DMS79 (cell line): Measurements from ENCODE around the gene COX4I1.

Source experiments
- DNase-seq: peaks from one replicate; lab custom pipeline; 2025; lab: John Stamatoyannopoulos, UW

Gene COX4I1

DNA sequence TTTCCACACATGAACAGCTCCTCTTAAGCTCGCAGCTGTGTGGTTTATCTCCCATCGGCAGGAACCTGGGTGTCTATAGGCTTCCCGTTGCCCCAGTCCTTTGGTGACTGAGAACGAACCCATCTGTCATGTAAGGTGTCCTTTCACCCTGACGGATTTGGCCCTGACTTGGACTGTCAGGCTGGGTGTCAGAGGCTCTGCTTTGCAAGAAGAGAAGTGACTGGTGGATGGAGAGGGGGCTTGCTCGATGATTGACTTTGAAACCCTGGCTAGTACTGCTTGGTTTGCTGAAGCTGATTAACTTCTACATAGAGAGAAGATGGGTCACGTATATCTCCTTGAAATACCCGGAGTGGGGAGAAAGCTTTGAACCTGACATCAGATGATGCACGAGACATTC is 42.9 kb downstream of the COX4I1 start:
- no peak for DNase-seq

- DNase-seq, result no peak
Measured at GRCh38 chr16:85842848-85843247, 43.4 kb downstream of the COX4I1 start.

DNA sequence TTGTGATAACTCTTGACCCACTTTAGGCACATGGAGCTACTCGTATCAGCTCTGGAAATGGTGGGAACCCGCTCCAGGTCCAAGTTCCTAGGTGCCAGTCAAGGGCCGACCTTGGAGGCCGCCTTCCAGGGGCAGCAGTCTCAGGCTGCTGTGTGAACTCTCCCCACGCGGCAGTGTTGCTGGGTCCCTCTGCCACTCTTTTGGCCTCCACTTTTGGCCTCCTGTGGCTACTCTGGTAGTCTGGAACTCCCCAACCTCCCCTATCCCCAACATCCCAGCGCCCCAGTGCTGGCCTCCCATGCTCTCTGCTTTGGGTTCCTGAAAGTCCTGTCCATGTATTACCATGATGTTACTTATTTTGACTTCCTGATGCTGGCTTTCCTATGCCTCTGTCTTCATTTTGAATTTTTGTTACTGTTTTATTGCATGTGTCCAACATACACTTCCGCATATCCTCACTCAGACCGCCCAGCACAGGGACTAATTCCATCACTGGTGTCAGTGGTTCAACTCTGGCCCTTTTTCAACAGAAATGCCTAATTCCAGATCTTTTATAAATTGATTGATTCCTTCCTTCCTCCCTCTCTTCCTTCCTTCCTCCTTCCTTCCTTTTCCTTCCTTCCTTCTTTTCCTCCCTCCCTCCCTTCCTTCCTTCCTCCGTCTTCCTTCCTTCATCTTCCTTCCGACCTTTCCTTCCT is 44.1 kb downstream of the COX4I1 start:
- no peak for DNase-seq

GRCh38 chr16:85844169-85844481 is 44.6 kb downstream of the COX4I1 start:
- no peak for DNase-seq

DNA sequence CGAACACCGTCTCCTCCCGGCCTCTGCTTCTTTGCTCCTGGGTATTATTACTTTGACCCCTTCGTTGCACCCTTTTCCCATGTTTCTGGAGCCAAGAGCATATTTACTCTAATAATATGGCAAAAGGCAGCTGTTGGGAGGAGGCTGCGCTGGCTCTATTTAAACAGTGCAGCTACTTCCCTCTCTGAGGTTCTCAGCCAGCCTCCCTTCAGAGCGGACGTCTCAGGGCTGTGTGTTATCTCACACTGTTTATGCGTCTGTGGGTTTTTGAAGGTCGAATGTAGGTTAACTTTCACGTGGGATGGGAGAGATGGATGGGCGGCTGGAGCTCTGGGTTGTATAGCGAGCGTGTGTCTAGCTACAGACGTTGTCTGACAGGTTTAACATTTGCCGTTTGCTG is 45.3 kb downstream of the COX4I1 start:
- no peak for DNase-seq

- DNase-seq, result no peak
Measured at GRCh38 chr16:85845266-85845665, 45.8 kb downstream of the COX4I1 start.

DNA sequence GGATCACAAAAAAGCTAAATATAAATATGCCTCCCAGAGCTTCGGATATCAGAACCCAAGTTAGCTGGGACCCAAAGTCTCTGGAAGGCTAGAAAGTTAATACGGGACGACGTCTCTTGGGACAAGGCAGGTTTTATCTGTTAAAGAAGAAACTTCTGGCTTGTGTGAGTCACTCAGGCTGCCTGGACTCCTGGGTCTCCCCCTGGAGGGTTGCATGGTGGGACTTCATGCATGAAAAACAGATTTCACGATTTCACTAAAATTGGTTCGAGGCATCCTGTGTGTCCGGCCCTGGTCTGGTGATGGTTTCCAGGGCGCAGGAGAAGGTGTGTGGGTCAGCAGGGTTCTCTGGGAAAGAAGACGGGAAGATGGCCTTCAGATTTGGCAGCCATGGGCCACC is 47.0 kb downstream of the COX4I1 start:
- DNase-seq, result no peak

- no peak for DNase-seq
Measured at GRCh38 chr16:85847036-85847435, 47.5 kb downstream of the COX4I1 start.

GRCh38 chr16:85847681-85848601 is 48.4 kb downstream of the COX4I1 start:
- DNase-seq, result no peak

DNA sequence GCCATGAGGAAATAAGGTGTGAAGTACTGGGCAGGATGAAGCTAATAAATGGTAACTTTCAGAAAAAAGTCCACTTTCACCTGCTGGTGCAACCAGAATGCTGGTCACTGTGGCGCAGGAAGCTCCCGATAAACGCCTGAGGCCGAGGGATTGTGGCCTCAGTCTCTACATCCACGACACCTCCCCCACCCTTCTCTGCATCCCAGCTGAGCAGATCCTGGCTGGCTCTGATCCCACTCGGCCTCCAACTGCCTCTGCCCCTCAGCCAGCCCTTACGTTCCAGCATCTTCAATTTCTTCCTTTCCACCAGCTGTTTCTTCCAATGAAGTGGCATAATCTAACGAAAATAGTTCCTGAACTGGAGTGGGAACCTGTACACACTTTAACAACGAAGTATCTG is 49.5 kb downstream of the COX4I1 start:
- peak; percentile 24 for DNase-seq

- no peak for DNase-seq
Measured at GRCh38 chr16:85849388-85849787, 49.9 kb downstream of the COX4I1 start.

DNA sequence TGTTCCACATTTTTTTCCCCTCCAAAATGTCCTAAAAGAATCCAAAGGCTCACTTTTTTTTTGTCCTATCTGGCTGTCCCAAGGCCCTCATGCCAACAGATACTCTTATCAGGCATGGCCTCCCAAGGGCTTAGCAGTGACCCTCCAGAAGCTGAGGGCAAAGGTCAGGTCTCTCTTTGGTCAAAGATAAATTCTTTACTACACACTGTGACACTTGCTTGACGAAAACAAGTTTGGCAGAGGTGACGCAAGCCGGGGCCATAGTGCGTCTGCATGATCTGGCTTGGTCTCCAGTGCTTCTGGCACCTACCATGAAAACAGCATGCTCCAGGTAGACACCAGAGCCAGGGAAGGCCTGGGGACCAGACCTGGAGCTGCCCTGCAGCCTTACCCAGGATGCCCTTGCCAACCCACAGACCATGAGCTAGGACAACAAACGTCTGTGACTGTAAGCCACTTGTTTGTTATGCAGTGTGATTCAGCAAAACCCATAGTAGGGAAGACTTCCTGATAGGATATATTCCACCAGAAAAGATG is 50.9 kb downstream of the COX4I1 start:
- no peak for DNase-seq

DNA sequence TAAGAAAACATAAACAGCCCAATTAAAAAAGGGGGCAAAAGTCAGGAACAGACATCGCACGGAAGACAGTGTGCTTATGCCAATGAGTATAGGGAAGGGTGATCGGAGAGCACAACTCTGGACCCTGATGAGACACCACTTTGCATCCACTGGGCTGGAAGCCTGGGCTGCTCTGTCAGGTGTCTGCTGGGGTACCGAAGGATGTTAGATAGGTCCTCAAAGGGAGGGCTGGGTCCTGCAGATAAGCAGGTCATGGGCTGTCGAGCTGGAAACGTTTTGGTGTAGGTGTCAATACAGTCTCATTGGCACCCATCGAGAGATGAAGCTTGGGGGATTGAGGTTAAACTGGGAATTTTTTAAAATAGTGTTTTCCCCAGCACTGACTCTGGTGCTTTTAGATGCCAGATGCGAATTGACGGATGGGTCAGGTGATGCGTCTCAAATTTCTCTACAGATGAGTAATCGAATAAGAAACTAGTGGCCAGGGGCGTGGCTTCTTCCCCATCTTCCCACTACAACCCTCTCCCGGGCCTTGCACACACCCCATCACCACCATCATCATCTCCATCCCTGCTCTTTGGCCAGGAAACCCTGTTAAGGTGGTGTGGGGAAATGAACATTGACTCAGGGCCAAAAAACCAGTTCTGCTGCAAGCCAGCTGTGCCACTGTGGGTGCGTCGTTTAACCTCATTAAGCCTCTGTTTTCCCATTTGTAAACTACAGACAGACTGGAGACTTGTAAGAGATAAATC is 51.7 kb downstream of the COX4I1 start:
- peak; percentile 18 for DNase-seq

DNA sequence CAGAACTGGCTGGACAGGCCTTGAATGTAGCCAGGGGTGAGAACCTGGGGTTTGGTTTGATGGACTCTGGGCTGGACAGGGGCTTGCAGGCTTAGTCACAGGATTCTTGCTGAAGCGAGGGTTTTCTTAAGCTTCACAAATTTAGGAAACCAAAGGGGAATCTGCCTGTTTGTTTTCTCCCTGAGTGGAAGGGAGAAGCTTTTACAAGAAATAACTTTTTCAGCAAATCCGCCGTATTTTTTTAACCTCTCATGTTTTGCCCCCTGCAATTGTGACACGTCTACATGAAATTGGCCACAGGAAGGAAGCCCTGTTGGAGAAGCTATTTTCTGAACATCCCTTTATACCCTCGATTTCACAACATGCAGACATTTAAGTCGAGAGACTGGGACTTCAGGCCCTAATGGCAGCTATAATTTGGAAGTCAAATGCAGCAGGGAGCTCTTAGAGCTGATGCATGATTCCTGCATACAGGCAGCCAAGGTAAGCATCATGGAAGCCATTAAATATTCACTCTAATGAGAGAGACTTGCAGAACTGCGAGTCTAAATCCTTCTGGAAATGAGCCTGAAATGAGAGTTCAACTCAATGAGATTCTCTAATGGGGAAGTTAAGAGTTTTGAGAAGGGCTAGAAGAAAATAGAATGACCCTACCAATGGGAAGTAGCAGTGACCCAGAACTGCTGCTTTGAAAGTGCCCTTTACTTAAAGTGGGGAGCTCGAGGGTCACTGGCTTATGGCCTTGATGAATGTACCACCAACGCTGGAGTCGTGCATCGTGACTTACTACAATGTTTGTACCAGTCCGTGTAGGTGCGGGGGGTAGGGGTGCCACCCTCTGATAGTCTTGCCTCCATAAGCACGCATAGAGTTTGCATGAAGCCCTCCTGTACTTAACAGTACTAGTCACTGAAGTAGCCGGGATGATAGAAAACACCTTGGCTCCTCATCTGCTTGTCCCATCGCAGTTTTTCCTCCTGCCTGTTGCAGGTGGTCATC is 54.4 kb downstream of the COX4I1 start:
- DNase-seq, result no peak

DNA sequence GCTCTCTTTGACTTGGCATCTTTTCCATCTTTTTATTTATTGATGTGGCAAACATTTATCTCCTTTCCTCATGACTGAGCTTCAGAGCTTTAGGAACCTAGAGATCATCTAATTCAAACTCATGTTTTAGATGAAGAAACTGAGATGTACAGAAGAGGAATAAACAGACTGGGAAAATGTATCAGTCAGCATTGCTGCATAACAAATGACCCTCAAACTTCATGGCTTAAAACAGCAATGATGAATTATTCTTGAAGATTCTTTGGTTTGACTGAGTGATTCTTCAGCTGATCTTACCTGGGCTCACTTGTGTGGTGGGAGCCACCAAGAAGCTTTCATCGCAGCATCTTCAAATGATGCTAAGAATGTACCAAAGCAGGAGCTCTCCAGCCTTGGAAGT is 55.4 kb downstream of the COX4I1 start:
- no peak for DNase-seq

- no peak for DNase-seq
Measured at GRCh38 chr16:85856079-85856478, 56.6 kb downstream of the COX4I1 start.

DNA sequence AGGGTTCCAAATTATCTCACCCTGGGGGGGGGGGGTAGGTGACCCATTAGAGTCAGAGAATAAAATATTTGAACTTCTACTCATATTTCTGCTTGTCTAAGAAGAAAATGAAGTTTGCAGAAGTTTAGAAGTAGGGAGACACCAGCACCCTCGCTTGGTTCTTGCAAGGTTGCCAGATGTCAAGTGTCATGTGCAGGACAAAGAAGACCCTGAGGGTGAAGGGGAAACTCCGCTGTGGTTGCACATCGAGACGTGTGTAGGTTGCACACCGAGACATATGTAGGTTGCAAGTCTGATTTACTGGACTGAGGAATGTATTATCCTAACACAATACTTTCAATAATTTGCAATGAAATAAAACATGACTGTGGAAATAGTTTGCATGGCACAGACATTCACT is 57.1 kb downstream of the COX4I1 start:
- no peak for DNase-seq
